Kidney (tissue), 22 donors: ENCODE measurements around the gene FAM149B1. TPM values are rescaled to one million over a fixed set of nuclear protein-coding genes. Genes with fewer than 3 reads are reported as not detected.

Source experiments
- DNase-seq, 5 donors: peaks; one replicate each; pipeline ENCODE4 v3.0.0-alpha.2; 2013 to 2020
- FAIRE-seq: peaks from 2 replicates; lab custom pipeline; 2012; peaks lifted over from hg19 to GRCh38; lab: Jason Lieb, UNC
- H3K27ac ChIP-seq, 2 donors: one replicate each; pipeline ENCODE4 v1.7.0; 2013; ENCODE audit warnings: low read depth in 2 of 2, low read length in 2 of 2, inconsistent platforms in 1 of 2
- H3K27me3 ChIP-seq: one replicate; pipeline ENCODE4 v1.7.1; 2013; ENCODE audit warnings: low read length, inconsistent platforms; ENCODE audit not compliant: control insufficient read depth, insufficient read depth
- H3K36me3 ChIP-seq, 3 donors: one replicate each; pipeline versions ENCODE4 v1.7.0 to v1.7.1; 2013; ENCODE audit warnings: low read length in 3 of 3, control low read depth in 1 of 3, inconsistent platforms in 1 of 3; ENCODE audit not compliant: insufficient read depth in 3 of 3, control insufficient read depth in 2 of 3
- H3K4me1 ChIP-seq, 3 donors: one replicate each; pipeline versions ENCODE4 v1.7.0 to v1.7.1; 2013; ENCODE audit warnings: low read length in 3 of 3, inconsistent platforms in 1 of 3, low read depth in 1 of 3; ENCODE audit not compliant: control insufficient read depth in 2 of 3, insufficient read depth in 2 of 3
- H3K4me3 ChIP-seq, 3 donors: one replicate each; pipeline versions ENCODE4 v1.7.0 to v1.8.1; 2013; ENCODE audit warnings: low read length in 3 of 3, control low read depth in 1 of 3, inconsistent platforms in 1 of 3
- H3K9ac ChIP-seq, 3 donors: one replicate each; pipeline versions ENCODE4 v1.7.0 to v1.7.1; 2013; ENCODE audit warnings: low read length in 3 of 3, control low read depth in 1 of 3, inconsistent platforms in 1 of 3
- H3K9me3 ChIP-seq, 3 donors: one replicate each; pipeline versions ENCODE4 v1.7.0 to v1.7.1; 2013; ENCODE audit warnings: low read length in 3 of 3, control low read depth in 1 of 3, inconsistent platforms in 1 of 3; ENCODE audit not compliant: control insufficient read depth in 2 of 3, insufficient read depth in 1 of 3
- CTCF ChIP-seq: IDR thresholded peaks from 3 replicates; pipeline ENCODE4 v1.5.1; 2012; ENCODE audit warnings: mild to moderate bottlenecking, moderate library complexity, borderline replicate concordance; ENCODE audit not compliant: insufficient read depth; ENCODE audit errors: extremely low read depth
- intact Hi-C: fragments of 100-400 bp; cut with DNase I; formaldehyde crosslinking; loops from one replicate; pipeline ENCODE4 v1.11.1; 2022
- long read RNA-seq, 10 donors: library from polyadenylated mRNA in 1 of 10; unstranded in 1 of 10; transcript quantifications; one replicate each; pipeline ENCODE4 v2.0.0 and lab custom pipeline, GENCODE V29; 2021 to 2026
- polyA plus RNA-seq: library from polyadenylated mRNA; stranded (reverse); fragments of 350-450 nt; fragmentation: Illumina TruSeq; extraction: RNeasy Lipid Tissue Mini Kit (QIAGEN cat#74804); gene quantifications from one replicate; pipeline ENCODE4 v1.2.3, GENCODE V29; 2014; ENCODE audit warnings: low read depth, low replicate concordance; ENCODE audit not compliant: insufficient read depth
- total RNA-seq: library from RNA; stranded (reverse); fragmentation: NEBNext Ultra II Directional; extraction: Animal tissue kit (Norgen Biotek cat#: 25700); gene quantifications from one replicate; pipeline ENCODE4 v1.2.1, GENCODE V29; 2021
- donor health status: control.
- donor health status: control.
- donor health status: control.
- donor health status: control.
- donor health status: control.
- donor health status: DM: yes; HTN: yes; CAD: no.
- donor health status: Normal renal cell carcinoma (clear cell type).

Gene FAM149B1
- total RNA-seq (24.9 TPM), polyA plus RNA-seq (21.7 TPM)
- long read RNA-seq, donor 1, partial matches to known transcripts: 18 of 43 reads
- long read RNA-seq, donor 1, other reads (novel, unspliced or antisense): 25 of 43 reads
- long read RNA-seq, donor 2, partial matches to known transcripts: 115 of 138 reads
- long read RNA-seq, donor 2, other reads (novel, unspliced or antisense): 22 of 138 reads
- long read RNA-seq, donor 3, partial matches to known transcripts: 0 of 4 reads
- long read RNA-seq, donor 3, other reads (novel, unspliced or antisense): 0 of 4 reads
- long read RNA-seq, donor 4, partial matches to known transcripts: 107 of 141 reads
- long read RNA-seq, donor 4, other reads (novel, unspliced or antisense): 31 of 141 reads
- long read RNA-seq, donor 5: 0 reads
- long read RNA-seq, donor 6: 0 reads
- long read RNA-seq, donor 7, partial matches to known transcripts: 2 of 4 reads
- long read RNA-seq, donor 7, other reads (novel, unspliced or antisense): 1 of 4 reads
- long read RNA-seq, donor 8, partial matches to known transcripts: 6 of 8 reads
- long read RNA-seq, donor 8, other reads (novel, unspliced or antisense): 0 of 8 reads
- long read RNA-seq, donor 9, partial matches to known transcripts: 11 of 12 reads
- long read RNA-seq, donor 9, other reads (novel, unspliced or antisense): 0 of 12 reads
- long read RNA-seq, donor 10, partial matches to known transcripts: 27 of 30 reads
- long read RNA-seq, donor 10, other reads (novel, unspliced or antisense): 0 of 30 reads

GRCh38 chr10:73167783-73168464, at the start of gene FAM149B1, which contains the start of gene ECD:
FAM149B1 (plus strand) TSS chr10:73168119; CDS start chr10:73168340, 221 bp downstream.
ECD (minus strand) TSS chr10:73168008; CDS start chr10:73163937, 4,071 bp downstream.
- intact Hi-C loops: no loop called here
- Histone ChIP-seq H3K4me3 (peak within 1 kb of the TSS; percentile 88 to 100 (median 96)), H3K27me3 (no peaks in the 10 kb centered on the region), H3K9me3 (no peaks in the 10 kb centered on the region), H3K27ac (peak within 1 kb of the TSS; percentile 97), H3K4me1 (peaks cover 0 to 10% (median 9%) of the 10 kb centered on the region in 3 donors), H3K36me3 (peaks cover 0 to 9% (median under 1%) of the 10 kb centered on the region in 3 donors), H3K9ac (peak within 1 kb of the TSS; percentile 88 to 100 (median 93))
- FAIRE-seq (no peak), DNase-seq (peak; percentile 96 to 99 (median 98))
- peak; percentile 15 for TF ChIP-seq CTCF

GRCh38 chr10:73119457-73119856, 48.5 kb upstream of the FAM149B1 start:
- Histone ChIP-seq H3K9me3 (no peaks in the 10 kb centered on the region), H3K4me1 (peaks cover 0 to 10% (median 3%) of the 10 kb centered on the region in 3 donors), H3K36me3 (peaks cover 0 to 8% (median 5%) of the 10 kb centered on the region in 3 donors), H3K4me3 (peak overlapping the region in 1 of 3 donors; percentile 15), H3K27ac (peak overlapping the region in 1 of 2 donors; percentile 60), H3K27me3 (no peaks in the 10 kb centered on the region), H3K9ac (peak overlapping the region in 1 of 3 donors; percentile 2)
- DNase-seq: no peak
- no peak for FAIRE-seq
- TF ChIP-seq CTCF: no peak
- intact Hi-C loops: no loop called here

- H3K9ac ChIP-seq: peak overlapping the region in 1 of 3 donors; percentile 2
- TF ChIP-seq CTCF: no peak
- FAIRE-seq (no peak), DNase-seq (no peak)
- peak overlapping the region in 1 of 3 donors; percentile 15 for H3K4me3 ChIP-seq
- H3K36me3 ChIP-seq: peaks cover 0 to 10% (median 5%) of the 10 kb centered on the region in 3 donors
- H3K9me3 ChIP-seq: no peaks in the 10 kb centered on the region
- peak overlapping the region in 1 of 2 donors; percentile 60 for H3K27ac ChIP-seq
- peaks cover 0 to 10% (median 3%) of the 10 kb centered on the region in 3 donors for H3K4me1 ChIP-seq
- intact Hi-C loops: no loop called here
- H3K27me3 ChIP-seq: no peaks in the 10 kb centered on the region
Measured at GRCh38 chr10:73119952-73120351, 48.0 kb upstream of the FAM149B1 start.
